Glutamatergic neuron (in vitro differentiated cells): ENCODE data around the gene SLC6A9. TPM values are rescaled to one million over a fixed set of nuclear protein-coding genes. Genes with fewer than 3 reads are reported as not detected.

Experiments
- DNase-seq: peaks from one replicate; pipeline ENCODE4 v3.0.0; 2022
- H3K27ac Mint-ChIP-seq: one replicate; pipeline ENCODE4 v1.8.0; 2020; ENCODE audit warnings: mild to moderate bottlenecking, mixed read lengths, inconsistent platforms; ENCODE audit not compliant: unreplicated experiment
- H3K27me3 Mint-ChIP-seq: one replicate; pipeline ENCODE4 v1.8.0; 2020; ENCODE audit warnings: mild to moderate bottlenecking, moderate library complexity, mixed read lengths, inconsistent platforms; ENCODE audit not compliant: unreplicated experiment
- H3K36me3 Mint-ChIP-seq: one replicate; pipeline ENCODE4 v1.8.0; 2020; ENCODE audit warnings: mild to moderate bottlenecking, mixed read lengths, inconsistent platforms; ENCODE audit not compliant: unreplicated experiment
- H3K4me1 Mint-ChIP-seq: one replicate; pipeline ENCODE4 v1.8.0; 2020; ENCODE audit warnings: mild to moderate bottlenecking, low read depth, mixed read lengths, inconsistent platforms; ENCODE audit not compliant: unreplicated experiment
- H3K4me3 Mint-ChIP-seq: one replicate; pipeline ENCODE4 v1.8.0; 2020; ENCODE audit warnings: mild to moderate bottlenecking, mixed read lengths, inconsistent platforms; ENCODE audit not compliant: unreplicated experiment
- H3K9me3 Mint-ChIP-seq: one replicate; pipeline ENCODE4 v1.8.0; 2020; ENCODE audit warnings: mild to moderate bottlenecking, moderate library complexity, mixed read lengths, inconsistent platforms; ENCODE audit not compliant: unreplicated experiment
- CTCF ChIP-seq: fragments of 200-600 bp; sonication (generic); IDR thresholded peaks from one replicate; pipeline ENCODE4 v1.5.0; 2021; ENCODE audit not compliant: partially characterized antibody, unreplicated experiment
- total RNA-seq: library from RNA; stranded (reverse); fragmentation: NEBNext Ultra II Directional; extraction: Animal tissue kit (Norgen Biotek cat#: 25700); gene quantifications from one replicate; pipeline ENCODE4 v1.2.1, GENCODE V29; 2021; ENCODE audit not compliant: unreplicated experiment

Gene SLC6A9
- total RNA-seq, 1 donor from 2014 or later = 8.9 TPM

GRCh38 chr1:44027320-44027719, 3.9 kb downstream of the SLC6A9 start:
- DNase-seq = no peak
- TF ChIP-seq CTCF = no peak
- no peaks in the 10 kb centered on the region for H3K36me3 Mint-ChIP-seq
- H3K4me1 Mint-ChIP-seq = peaks cover 8% of the 10 kb centered on the region
- H3K27me3 Mint-ChIP-seq = peaks cover 13% of the 10 kb centered on the region
- H3K4me3 Mint-ChIP-seq = no peak overlapping the region
- peaks cover 4% of the 10 kb centered on the region for H3K9me3 Mint-ChIP-seq
- H3K27ac Mint-ChIP-seq = no peak overlapping the region

GRCh38 chr1:44025816-44026215, 5.4 kb downstream of the SLC6A9 start:
- peaks cover 4% of the 10 kb centered on the region for H3K36me3 Mint-ChIP-seq
- no peak overlapping the region for H3K27ac Mint-ChIP-seq
- peaks cover 4% of the 10 kb centered on the region for H3K9me3 Mint-ChIP-seq

DNA sequence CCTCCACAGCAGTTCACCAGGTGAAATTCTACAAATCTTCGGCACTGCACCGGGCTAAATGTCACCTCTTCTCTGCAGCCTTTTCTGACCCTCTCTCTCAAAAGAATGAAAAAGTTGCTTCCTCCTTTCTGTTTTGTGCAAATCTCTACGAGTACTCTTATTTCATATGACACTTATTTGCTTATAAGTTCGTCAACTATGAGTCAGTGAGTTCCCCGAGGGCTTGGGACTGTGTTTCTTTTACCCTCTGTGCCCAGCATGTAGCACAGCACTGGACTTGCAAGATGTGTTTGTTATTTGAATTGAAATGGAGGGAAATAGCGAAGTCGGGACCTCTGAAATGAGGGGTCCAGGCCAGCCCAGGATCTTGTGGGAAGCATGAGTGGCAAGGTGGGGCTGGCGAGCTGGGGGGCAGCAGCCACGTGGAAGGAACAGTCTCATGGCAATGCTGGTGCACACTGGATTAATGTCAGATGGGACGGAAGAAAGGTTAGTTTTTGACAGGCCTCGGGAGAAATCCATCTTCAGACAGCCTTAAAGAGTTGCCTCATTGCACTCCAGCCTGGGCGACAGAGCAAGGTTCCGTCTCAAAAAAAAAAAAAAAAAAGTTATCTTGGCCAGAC, 6.2 kb downstream of the SLC6A9 start:
- H3K36me3 Mint-ChIP-seq = peaks cover 4% of the 10 kb centered on the region
- peaks cover 14% of the 10 kb centered on the region for H3K27me3 Mint-ChIP-seq
- H3K27ac Mint-ChIP-seq = no peak overlapping the region
- H3K9me3 Mint-ChIP-seq = peaks cover 4% of the 10 kb centered on the region
- TF ChIP-seq CTCF = no peak
- peaks cover 6% of the 10 kb centered on the region for H3K4me1 Mint-ChIP-seq
- H3K4me3 Mint-ChIP-seq = no peak overlapping the region
- no peak for DNase-seq

More at GRCh38 chr1:44025816-44026215, 5.4 kb downstream of the SLC6A9 start:
- no peak for DNase-seq
- Mint-ChIP-seq H3K4me3 (no peak overlapping the region), H3K27me3 (peaks cover 14% of the 10 kb centered on the region), H3K4me1 (peaks cover 6% of the 10 kb centered on the region)
- no peak for TF ChIP-seq CTCF

- Mint-ChIP-seq H3K4me1 (peaks cover 3% of the 10 kb centered on the region), H3K27ac (no peak overlapping the region), H3K9me3 (peaks cover 4% of the 10 kb centered on the region), H3K4me3 (no peak overlapping the region), H3K27me3 (peaks cover 10% of the 10 kb centered on the region), H3K36me3 (peaks cover 4% of the 10 kb centered on the region)
- DNase-seq = no peak
- TF ChIP-seq CTCF = no peak
Measured at GRCh38 chr1:44024031-44024902, 7.0 kb downstream of the SLC6A9 start.
